ENCODE data around the gene MAML1.

MAML1 gene

DNA sequence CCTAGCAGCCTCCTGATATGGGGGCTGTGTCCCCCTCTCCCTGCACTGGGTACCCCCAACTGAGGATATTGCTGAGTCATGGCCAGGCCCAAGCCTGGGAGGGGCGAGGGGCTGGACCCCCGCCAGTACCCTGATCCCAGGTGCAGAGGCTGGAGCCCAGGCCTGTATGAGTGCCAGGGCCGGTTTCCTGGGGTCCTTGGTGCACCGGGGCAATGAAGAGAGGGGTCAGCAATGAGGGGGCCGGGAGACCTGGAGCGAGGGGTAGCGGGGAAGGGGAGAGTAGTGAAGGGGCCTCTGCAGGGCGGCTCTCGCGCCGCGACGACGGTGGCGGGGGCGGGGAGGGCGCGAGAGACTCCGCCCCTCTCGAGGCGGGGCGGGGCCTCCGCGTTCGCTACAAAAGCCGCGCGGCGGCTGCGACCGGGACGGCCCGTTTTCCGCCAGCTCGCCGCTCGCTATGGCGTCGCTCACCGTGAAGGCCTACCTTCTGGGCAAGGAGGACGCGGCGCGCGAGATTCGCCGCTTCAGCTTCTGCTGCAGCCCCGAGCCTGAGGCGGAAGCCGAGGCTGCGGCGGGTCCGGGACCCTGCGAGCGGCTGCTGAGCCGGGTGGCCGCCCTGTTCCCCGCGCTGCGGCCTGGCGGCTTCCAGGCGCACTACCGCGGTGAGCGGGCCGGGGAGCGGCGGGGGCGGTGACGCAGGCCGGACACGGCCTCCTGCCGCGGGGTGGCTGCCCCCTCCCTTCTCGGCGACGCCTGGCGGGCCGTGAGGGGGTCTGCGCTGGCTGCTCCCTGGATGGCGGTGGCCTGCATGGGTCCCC lies 88.1 kb downstream of the MAML1 start, which contains the start of gene SQSTM1:
SQSTM1 (plus strand) TSS at position 423 of the 815 bp plus-strand sequence; CDS start at position 455, 32 bp downstream.
- DNase-seq (ENCODE audit: low read depth in 2 of 3, low spot score in 2 of 3), result peak in 2 of 3 experiments; percentile 63 to 70

DNA sequence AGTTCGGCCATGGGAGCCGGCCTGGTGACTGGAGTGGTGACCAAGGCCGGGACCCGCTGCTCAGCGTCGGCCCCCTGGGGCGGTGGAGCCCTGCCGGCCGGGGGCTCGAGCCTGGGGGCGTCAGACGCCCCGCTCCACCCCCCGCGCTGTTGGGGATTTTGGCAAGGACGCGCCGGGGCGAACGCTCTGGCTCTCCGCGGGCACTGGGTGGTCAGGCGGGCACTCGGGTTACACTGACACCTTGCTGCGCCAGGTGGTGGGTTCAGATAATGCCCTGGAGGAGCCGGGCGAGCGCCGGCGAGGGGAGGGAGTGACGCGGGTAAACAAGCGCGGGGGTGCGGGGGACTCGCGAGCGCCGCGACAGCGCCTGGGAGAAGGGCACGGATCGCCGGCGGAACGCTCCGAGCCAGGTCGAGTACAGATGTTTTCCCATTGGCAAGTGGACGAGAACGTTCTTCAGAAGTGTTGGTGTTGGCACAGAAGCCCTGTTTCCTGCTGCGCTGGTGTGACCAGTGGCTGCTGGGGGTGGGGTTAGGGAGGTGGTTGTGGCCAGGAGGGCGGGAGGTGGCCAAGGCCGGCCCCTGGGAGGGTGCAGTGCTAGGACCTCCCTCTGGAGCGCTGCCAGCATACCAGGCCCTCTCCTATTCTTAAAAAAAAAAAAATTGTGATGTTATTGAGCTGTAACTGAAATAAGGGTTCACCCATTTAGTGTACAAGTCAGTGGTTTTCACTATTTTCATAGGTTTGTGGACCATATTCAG lies 88.9 kb downstream of the MAML1 start:
- DNase-seq (ENCODE audit: low read depth in 2 of 3, low spot score in 2 of 3), result peak in 2 of 3 experiments; percentile 57 to 66

GRCh38 chr5:179822059-179822432 lies 89.4 kb downstream of the MAML1 start:
- no peak for DNase-seq (ENCODE audit: low read depth in 2 of 3, low spot score in 2 of 3)

- no peak for DNase-seq (ENCODE audit: low read depth in 2 of 3, low spot score in 2 of 3)
Observed at GRCh38 chr5:179822444-179822990, 89.9 kb downstream of the MAML1 start.

GRCh38 chr5:179823937-179824744 lies 91.5 kb downstream of the MAML1 start:
- DNase-seq (ENCODE audit: low read depth in 2 of 3, low spot score in 2 of 3), result no peak

- no peak for DNase-seq (ENCODE audit: low read depth in 2 of 3, low spot score in 2 of 3)
Observed at GRCh38 chr5:179824745-179825112, 92.1 kb downstream of the MAML1 start.

DNA sequence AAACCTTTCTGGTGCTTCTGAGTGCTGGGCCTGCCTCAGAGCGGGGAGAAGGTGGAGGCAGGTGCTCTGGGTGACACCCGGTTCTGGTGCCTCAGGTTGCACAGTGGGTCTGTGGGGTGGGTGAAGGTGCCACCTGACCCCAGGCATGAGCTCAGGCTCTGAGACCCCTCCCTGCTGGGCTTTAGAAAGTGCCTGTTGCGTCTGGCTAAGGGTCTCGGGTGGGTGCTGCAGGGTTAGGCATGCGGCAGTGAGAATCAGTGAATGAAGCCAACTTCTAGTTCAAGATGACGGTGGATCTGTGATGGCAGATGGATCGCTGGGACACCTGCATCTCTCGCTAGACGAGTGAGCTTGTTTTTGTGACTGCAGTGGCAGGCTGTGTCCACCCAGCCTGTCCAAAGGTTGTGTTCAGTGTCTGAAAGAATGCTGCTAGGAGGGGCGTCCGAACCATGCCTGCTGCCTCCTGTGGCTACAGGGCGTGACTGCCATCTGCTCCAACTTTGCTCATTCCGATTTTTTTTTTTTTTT lies 93.1 kb downstream of the MAML1 start:
- no peak for DNase-seq (ENCODE audit: low read depth in 2 of 3, low spot score in 2 of 3)

Measured in activated CD8-positive, alpha-beta memory T cell treated with anti-CD3 and anti-CD28 coated beads for 48 hours (primary cell).